HG02884 (cell line): ENCODE results near the gene WNT2.
A peak's percentile ranks its signal among the peaks of the same experiment; 100 is the strongest.
"Not testable (repeated sequence)": the region's sequence is repeated elsewhere in the genome, so short reads cannot be mapped to it uniquely, and the experiment has no call there.

Experiments used
- ATAC-seq: cut with Tn5 transposase; IDR thresholded peaks from one replicate; pipeline ENCODE4 v1.9.1; 2021; ENCODE audit warnings: mild to moderate bottlenecking, moderate library complexity; ENCODE audit not compliant: unreplicated experiment

WNT2 gene

GRCh38 chr7:117270371-117270770 is 52.5 kb downstream of the WNT2 start:
- no peak for ATAC-seq

GRCh38 chr7:117269886-117270285 is 53.0 kb downstream of the WNT2 start:
- no peak for ATAC-seq

DNA sequence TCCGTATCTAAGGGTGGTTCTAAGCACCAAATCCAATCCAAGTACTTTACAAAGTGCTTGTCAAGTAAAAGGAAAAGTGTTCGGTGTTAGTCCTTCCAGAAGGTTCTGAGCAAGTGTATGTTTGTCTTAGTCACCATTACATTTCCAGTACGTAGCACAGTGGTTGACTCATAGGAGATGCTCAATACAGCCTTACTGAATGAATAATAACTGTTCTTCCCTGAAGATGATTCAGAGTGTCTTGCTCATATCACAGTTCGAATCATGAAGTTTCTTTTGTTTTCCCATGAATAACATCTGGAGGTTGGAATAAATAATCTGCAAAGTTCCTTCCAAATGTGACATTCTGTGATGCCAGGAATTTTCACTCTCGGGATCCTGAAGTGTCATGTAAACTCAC is 53.4 kb downstream of the WNT2 start:
- ATAC-seq: no peak

DNA sequence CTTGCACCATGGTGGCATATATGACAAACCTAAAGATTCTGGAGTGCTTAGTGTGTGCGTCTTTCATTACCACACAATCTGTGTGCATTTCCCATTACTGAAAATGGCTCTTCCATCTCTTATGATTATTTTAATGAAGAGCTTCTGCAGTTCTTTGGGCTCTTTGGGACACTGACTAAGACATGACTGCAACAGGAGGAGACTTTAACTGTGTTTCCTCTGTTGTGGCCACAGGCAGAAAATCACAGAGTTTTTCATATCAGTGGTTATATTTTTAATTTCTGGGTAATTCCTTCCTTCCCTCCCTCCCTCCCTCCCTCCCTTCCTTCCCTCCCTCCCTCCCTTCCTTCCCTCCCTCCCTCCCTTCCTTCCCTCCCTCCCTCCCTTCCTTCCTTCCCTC is 58.1 kb downstream of the WNT2 start:
- ATAC-seq: no peak

DNA sequence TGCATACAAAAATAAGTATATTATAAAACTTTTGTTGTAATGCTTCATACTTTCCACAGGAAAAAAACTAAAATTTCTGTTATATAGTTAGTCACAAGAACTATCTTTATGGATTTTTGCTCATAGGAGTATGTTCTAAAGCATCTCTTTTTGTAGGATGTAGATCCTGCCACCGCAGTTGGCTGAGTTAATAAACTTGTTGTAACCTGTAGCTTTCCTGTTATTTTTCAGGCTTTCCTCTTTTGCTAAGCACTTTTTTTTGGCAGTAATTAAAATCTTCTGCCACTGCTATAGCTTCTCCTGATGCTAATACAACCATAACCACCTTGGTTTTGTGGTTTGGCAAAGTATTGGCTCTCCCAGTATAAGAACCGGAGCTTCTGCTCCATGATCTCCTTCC is 60.3 kb downstream of the WNT2 start:
- no peak for ATAC-seq

- ATAC-seq: no peak
These were observed 63.2 kb downstream of the WNT2 start for GRCh38 chr7:117259615-117260014.

GRCh38 chr7:117251687-117252086 is 71.2 kb downstream of the WNT2 start:
- ATAC-seq: peak; percentile 64

DNA sequence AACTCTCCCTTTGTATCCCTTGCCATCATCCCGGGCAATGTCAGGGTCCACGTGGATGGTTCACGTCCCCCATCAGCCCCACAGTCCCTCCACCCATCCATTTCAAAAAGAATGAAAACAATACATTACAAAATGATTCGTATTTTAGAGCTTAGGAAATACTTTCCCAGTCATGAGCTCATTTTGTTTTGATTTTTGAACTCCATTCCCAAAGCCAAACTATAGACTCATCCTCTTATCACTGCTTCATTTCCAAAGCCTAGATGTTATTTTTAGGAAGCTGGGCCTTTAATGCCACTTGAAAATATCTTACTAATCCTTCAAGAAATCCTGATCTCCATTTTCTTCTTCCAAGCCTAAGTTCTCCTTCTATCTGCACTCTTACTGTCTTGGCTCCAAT is 72.1 kb downstream of the WNT2 start:
- no peak for ATAC-seq

- ATAC-seq: no peak
These were observed 72.6 kb downstream of the WNT2 start for GRCh38 chr7:117250245-117250644.

- no peak for ATAC-seq
These were observed 73.2 kb downstream of the WNT2 start for GRCh38 chr7:117249696-117250095.

DNA sequence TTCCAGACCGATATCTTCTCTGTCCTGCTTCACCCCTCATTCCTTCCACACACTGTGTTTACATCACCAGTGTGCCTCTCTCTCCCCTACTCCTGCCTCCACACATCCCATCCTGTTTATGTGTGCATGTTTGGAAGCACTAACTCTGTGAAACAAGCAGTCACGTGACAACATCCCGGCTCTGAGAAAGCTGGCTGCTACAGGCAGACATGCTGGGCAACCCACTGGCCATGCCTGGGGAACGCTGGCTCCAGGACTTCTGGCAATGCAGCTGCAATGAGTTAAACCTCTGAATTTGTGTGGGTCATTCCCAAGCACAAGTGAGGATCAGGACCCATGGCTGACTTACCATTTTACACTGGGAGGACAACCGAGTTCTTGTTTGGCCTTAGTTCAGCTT is 74.0 kb downstream of the WNT2 start:
- no peak for ATAC-seq

GRCh38 chr7:117247809-117248208 is 75.0 kb downstream of the WNT2 start:
- no peak for ATAC-seq

DNA sequence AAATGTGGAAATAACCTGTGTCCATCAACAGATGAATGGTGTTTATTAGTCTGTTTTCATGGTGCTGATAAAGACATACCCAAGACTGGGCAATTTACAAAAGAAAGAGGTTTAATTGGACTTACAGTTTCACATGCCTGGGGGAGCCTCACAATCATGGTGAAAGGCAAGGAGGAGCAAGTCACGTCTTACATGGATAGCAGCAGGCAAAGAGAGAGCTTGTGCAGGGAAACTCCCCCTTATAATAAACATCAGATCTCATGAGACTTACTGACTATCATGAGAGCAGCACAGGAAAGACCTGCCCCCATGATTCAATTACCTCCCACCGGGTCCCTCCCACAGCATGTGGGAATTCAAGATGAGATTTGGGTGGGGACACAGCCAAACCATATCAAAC is 77.2 kb downstream of the WNT2 start:
- not testable (repeated sequence) for ATAC-seq

GRCh38 chr7:117243390-117243789 is 79.5 kb downstream of the WNT2 start:
- ATAC-seq: no peak

DNA sequence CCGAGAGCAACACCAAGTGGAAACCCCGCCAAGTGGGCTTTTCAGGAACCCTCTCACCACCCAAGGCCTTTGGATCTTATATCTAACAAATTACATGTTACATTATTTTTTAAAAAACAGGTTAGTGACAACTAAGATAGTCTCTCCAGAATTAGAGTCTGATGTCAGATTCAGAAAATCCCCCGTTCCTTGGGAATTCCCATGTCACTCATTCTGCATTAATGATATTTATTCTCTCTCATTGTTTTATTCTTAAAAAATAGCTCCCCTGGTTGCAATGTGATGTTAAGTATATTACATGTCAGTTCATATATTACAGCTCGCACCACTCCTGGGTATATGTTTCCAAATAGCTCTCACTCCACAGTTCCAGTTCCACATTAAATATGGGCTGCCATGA is 81.8 kb downstream of the WNT2 start:
- ATAC-seq: no peak

DNA sequence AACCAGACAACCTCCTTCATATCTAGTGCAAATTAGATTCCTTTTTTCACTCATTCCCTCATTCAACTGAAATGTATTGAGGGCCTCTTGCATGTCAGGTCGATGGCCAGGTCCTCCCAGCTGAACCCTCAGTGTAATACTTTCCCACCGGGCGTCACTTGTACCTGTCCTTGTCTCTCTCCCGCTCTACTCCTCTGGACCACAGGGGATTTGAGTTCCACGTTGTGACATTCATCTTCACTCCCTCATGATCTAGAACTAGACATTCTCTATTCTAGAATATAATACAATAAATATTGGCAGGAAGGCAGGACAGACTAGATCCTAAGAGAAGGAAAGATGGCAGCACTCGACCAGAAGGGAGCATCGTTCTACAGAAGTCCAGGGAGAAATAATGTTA is 83.9 kb downstream of the WNT2 start:
- no peak for ATAC-seq

DNA sequence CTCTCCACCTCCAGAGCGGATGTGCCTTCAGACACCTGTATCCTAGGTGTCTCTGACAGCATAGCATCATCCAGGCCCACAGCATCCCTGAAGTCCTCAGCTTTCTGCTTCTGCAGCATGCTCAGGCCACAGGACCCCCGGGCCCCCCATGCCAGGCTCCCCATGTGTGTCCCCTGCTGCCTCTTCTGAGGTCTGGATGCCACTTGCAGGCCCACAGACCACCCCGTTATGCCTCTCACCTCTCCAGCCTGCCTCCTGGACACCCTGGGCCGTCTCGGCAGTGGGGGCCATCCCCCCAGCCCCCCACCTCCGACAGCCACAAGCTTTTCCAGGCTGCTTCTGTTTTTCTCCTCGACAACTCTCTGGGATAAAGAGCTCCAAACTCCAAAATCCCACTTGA is 84.4 kb downstream of the WNT2 start:
- no peak for ATAC-seq

GRCh38 chr7:117237646-117238045 is 85.2 kb downstream of the WNT2 start:
- ATAC-seq: no peak

- ATAC-seq: no peak
These were observed 91.9 kb downstream of the WNT2 start for GRCh38 chr7:117231047-117231359.

- peak; percentile 68 for ATAC-seq
These were observed 92.4 kb downstream of the WNT2 start for GRCh38 chr7:117230276-117231046.

DNA sequence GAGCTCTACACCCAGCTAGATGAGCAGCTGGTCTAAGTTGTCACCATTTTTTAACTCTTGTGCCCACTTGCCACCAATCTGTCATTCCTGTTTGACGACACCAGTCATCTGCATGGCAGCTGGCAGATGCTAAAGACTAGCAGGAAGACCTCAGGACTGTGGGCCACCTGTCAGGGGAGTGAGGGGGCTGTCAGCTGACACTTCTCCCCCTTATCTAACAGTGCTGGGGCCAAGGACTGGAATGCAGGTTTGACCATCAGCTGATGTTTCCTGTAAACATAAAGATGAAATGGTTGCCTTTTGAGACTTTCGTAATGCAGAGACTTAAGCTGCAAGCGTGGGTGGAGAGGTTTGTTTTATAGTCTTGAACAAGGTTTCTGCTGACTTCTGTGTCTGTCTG is 93.5 kb downstream of the WNT2 start:
- ATAC-seq: no peak

GRCh38 chr7:117227091-117227490 is 95.8 kb downstream of the WNT2 start:
- no peak for ATAC-seq

DNA sequence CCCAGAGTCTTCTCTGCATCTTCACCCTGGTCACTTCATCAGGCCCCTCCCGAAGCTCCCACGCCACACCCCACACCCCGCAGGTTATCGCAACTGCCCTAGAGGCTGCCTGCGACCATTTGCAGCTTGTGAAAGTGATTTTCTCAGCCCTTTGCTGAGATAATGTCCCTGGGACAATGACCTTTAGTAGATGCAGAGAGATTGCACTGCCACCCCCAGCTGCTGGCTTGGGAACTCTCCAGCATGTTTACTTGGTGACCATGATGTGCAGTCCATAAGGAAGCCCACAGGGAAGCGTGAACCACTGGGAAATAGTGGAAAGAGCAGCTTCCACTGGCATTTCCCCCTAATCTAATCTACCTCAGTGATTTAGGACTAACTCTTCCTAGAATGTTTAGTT is 97.3 kb downstream of the WNT2 start:
- no peak for ATAC-seq
